Measurements from ENCODE around the gene RBCK1.

- no peak for TF ChIP-seq CTCF (IDR thresholded peaks at IDR 0.05; ENCODE audit: low read length)
- no peak for TF ChIP-seq EZH2 (optimal IDR thresholded peaks at IDR 0.05; ENCODE audit: low read depth, low read length)
- no peak for TF ChIP-seq EZH2phosphoT487 (IDR thresholded peaks at IDR 0.05; ENCODE audit: low read length)
Observed at GRCh38 chr20:421685-422250, 13.7 kb downstream of the RBCK1 start.
